Measurements from ENCODE around the gene BBOX1.
"Not testable (repeated sequence)": the region's sequence is repeated elsewhere in the genome, so short reads cannot be mapped to it uniquely, and the experiment has no call there.

The BBOX1 gene

GRCh38 chr11:27085605-27086004 lies 45.0 kb downstream of the BBOX1 start:
- Mint-ChIP-seq H3K36me3 (ENCODE audit: low read depth) (no peaks in the 10 kb centered on the region), H3K9me3 (no peaks in the 10 kb centered on the region), H3K4me3 (no peak overlapping the region), H3K27ac (no peak overlapping the region), H3K27me3 (no peaks in the 10 kb centered on the region), H3K4me1 (ENCODE audit: low read depth) (no peaks in the 10 kb centered on the region)

GRCh38 chr11:27087432-27087831 lies 46.8 kb downstream of the BBOX1 start:
- H3K4me1 Mint-ChIP-seq (ENCODE audit: low read depth), result no peaks in the 10 kb centered on the region
- H3K4me3 Mint-ChIP-seq, result no peak overlapping the region
- H3K36me3 Mint-ChIP-seq (ENCODE audit: low read depth), result no peaks in the 10 kb centered on the region
- no peaks in the 10 kb centered on the region for H3K27me3 Mint-ChIP-seq
- H3K9me3 Mint-ChIP-seq, result peaks cover 4% of the 10 kb centered on the region
- no peak overlapping the region for H3K27ac Mint-ChIP-seq

- no peaks in the 10 kb centered on the region for H3K27me3 Mint-ChIP-seq
- no peaks in the 10 kb centered on the region for H3K4me1 Mint-ChIP-seq (ENCODE audit: low read depth)
- no peak overlapping the region for H3K4me3 Mint-ChIP-seq
- no peak overlapping the region for H3K27ac Mint-ChIP-seq
- H3K36me3 Mint-ChIP-seq (ENCODE audit: low read depth), result no peaks in the 10 kb centered on the region
- H3K9me3 Mint-ChIP-seq, result peaks cover 4% of the 10 kb centered on the region
Measured at GRCh38 chr11:27088353-27088752, 47.7 kb downstream of the BBOX1 start.

- Mint-ChIP-seq H3K27ac (no peak overlapping the region), H3K27me3 (no peaks in the 10 kb centered on the region), H3K4me3 (no peak overlapping the region), H3K4me1 (ENCODE audit: low read depth) (no peaks in the 10 kb centered on the region), H3K36me3 (ENCODE audit: low read depth) (no peaks in the 10 kb centered on the region), H3K9me3 (peaks cover 4% of the 10 kb centered on the region)
Measured at GRCh38 chr11:27089746-27090145, 49.1 kb downstream of the BBOX1 start.

GRCh38 chr11:27090357-27090948 lies 49.8 kb downstream of the BBOX1 start:
- H3K36me3 Mint-ChIP-seq (ENCODE audit: low read depth); H3K27ac Mint-ChIP-seq; H3K4me1 Mint-ChIP-seq (ENCODE audit: low read depth); H3K9me3 Mint-ChIP-seq; H3K27me3 Mint-ChIP-seq; H3K4me3 Mint-ChIP-seq: not testable (repeated sequence)

- Mint-ChIP-seq H3K36me3 (ENCODE audit: low read depth) (no peaks in the 10 kb centered on the region), H3K4me1 (ENCODE audit: low read depth) (no peaks in the 10 kb centered on the region), H3K4me3 (no peak overlapping the region), H3K27ac (no peak overlapping the region), H3K9me3 (peaks cover 4% of the 10 kb centered on the region), H3K27me3 (no peaks in the 10 kb centered on the region)
Measured at GRCh38 chr11:27094120-27094519, 53.5 kb downstream of the BBOX1 start.

- Mint-ChIP-seq H3K27me3 (no peaks in the 10 kb centered on the region), H3K9me3 (peaks cover 4% of the 10 kb centered on the region), H3K4me1 (ENCODE audit: low read depth) (no peaks in the 10 kb centered on the region), H3K36me3 (ENCODE audit: low read depth) (no peaks in the 10 kb centered on the region), H3K27ac (no peak overlapping the region), H3K4me3 (no peak overlapping the region)
Measured at GRCh38 chr11:27095059-27095458, 54.4 kb downstream of the BBOX1 start.

GRCh38 chr11:27095887-27096286 lies 55.3 kb downstream of the BBOX1 start:
- H3K4me1 Mint-ChIP-seq (ENCODE audit: low read depth), result no peaks in the 10 kb centered on the region
- H3K4me3 Mint-ChIP-seq, result no peak overlapping the region
- H3K27me3 Mint-ChIP-seq, result no peaks in the 10 kb centered on the region
- H3K27ac Mint-ChIP-seq, result no peak overlapping the region
- no peaks in the 10 kb centered on the region for H3K36me3 Mint-ChIP-seq (ENCODE audit: low read depth)
- peaks cover 4% of the 10 kb centered on the region for H3K9me3 Mint-ChIP-seq

GRCh38 chr11:27097551-27097950 lies 56.9 kb downstream of the BBOX1 start:
- Mint-ChIP-seq H3K27me3 (no peaks in the 10 kb centered on the region), H3K36me3 (ENCODE audit: low read depth) (no peaks in the 10 kb centered on the region), H3K4me3 (no peak overlapping the region), H3K9me3 (no peaks in the 10 kb centered on the region), H3K27ac (no peak overlapping the region), H3K4me1 (ENCODE audit: low read depth) (no peaks in the 10 kb centered on the region)

- no peaks in the 10 kb centered on the region for H3K36me3 Mint-ChIP-seq (ENCODE audit: low read depth)
- H3K4me3 Mint-ChIP-seq, result no peak overlapping the region
- H3K9me3 Mint-ChIP-seq, result no peaks in the 10 kb centered on the region
- H3K4me1 Mint-ChIP-seq (ENCODE audit: low read depth), result no peaks in the 10 kb centered on the region
- no peak overlapping the region for H3K27ac Mint-ChIP-seq
- H3K27me3 Mint-ChIP-seq, result no peaks in the 10 kb centered on the region
Measured at GRCh38 chr11:27100534-27100933, 59.9 kb downstream of the BBOX1 start.

- Mint-ChIP-seq H3K27ac (no peak overlapping the region), H3K4me3 (no peak overlapping the region), H3K4me1 (ENCODE audit: low read depth) (no peaks in the 10 kb centered on the region), H3K9me3 (no peaks in the 10 kb centered on the region), H3K27me3 (no peaks in the 10 kb centered on the region), H3K36me3 (ENCODE audit: low read depth) (no peaks in the 10 kb centered on the region)
Measured at GRCh38 chr11:27107548-27107947, 66.9 kb downstream of the BBOX1 start.

- H3K27ac Mint-ChIP-seq, result no peak overlapping the region
- H3K36me3 Mint-ChIP-seq (ENCODE audit: low read depth), result no peaks in the 10 kb centered on the region
- H3K9me3 Mint-ChIP-seq, result no peaks in the 10 kb centered on the region
Measured at GRCh38 chr11:27108809-27109208, 68.2 kb downstream of the BBOX1 start.

GRCh38 chr11:27111896-27112295 lies 71.3 kb downstream of the BBOX1 start:
- no peak overlapping the region for H3K4me3 Mint-ChIP-seq
- H3K36me3 Mint-ChIP-seq (ENCODE audit: low read depth), result no peaks in the 10 kb centered on the region
- no peaks in the 10 kb centered on the region for H3K27me3 Mint-ChIP-seq

More at GRCh38 chr11:27108809-27109208, 68.2 kb downstream of the BBOX1 start:
- Mint-ChIP-seq H3K4me1 (ENCODE audit: low read depth) (no peaks in the 10 kb centered on the region), H3K27me3 (no peaks in the 10 kb centered on the region), H3K4me3 (no peak overlapping the region)

GRCh38 chr11:27112946-27113345 lies 72.3 kb downstream of the BBOX1 start:
- Mint-ChIP-seq H3K9me3 (no peaks in the 10 kb centered on the region), H3K36me3 (ENCODE audit: low read depth) (no peaks in the 10 kb centered on the region), H3K4me1 (ENCODE audit: low read depth) (no peaks in the 10 kb centered on the region), H3K4me3 (no peak overlapping the region), H3K27ac (no peak overlapping the region), H3K27me3 (no peaks in the 10 kb centered on the region)

More at GRCh38 chr11:27111896-27112295, 71.3 kb downstream of the BBOX1 start:
- Mint-ChIP-seq H3K9me3 (no peaks in the 10 kb centered on the region), H3K4me1 (ENCODE audit: low read depth) (no peaks in the 10 kb centered on the region), H3K27ac (no peak overlapping the region)

GRCh38 chr11:27115051-27115650 lies 74.5 kb downstream of the BBOX1 start:
- H3K4me3 Mint-ChIP-seq, result no peak overlapping the region
- no peaks in the 10 kb centered on the region for H3K4me1 Mint-ChIP-seq (ENCODE audit: low read depth)
- no peaks in the 10 kb centered on the region for H3K27me3 Mint-ChIP-seq
- H3K36me3 Mint-ChIP-seq (ENCODE audit: low read depth), result no peaks in the 10 kb centered on the region
- peaks cover 6% of the 10 kb centered on the region for H3K9me3 Mint-ChIP-seq
- no peak overlapping the region for H3K27ac Mint-ChIP-seq

- Mint-ChIP-seq H3K27me3 (no peaks in the 10 kb centered on the region), H3K4me1 (ENCODE audit: low read depth) (no peaks in the 10 kb centered on the region)
Measured at GRCh38 chr11:27116684-27117083, 76.1 kb downstream of the BBOX1 start.

More at GRCh38 chr11:27116684-27117083, 76.1 kb downstream of the BBOX1 start:
- Mint-ChIP-seq H3K27ac (no peak overlapping the region), H3K36me3 (ENCODE audit: low read depth) (no peaks in the 10 kb centered on the region), H3K4me3 (no peak overlapping the region), H3K9me3 (peaks cover 6% of the 10 kb centered on the region)

All from stimulated activated naive CD8-positive, alpha-beta T cell treated with anti-CD3 and anti-CD28 coated beads, Interleukin-15, Interleukin-2, amounts not matched to agents 100 ng/mL and 50 ng/mL, for 24 hours (primary cell).